ENCODE results near the gene KMT2A.
"Not testable (repeated sequence)": the region's sequence is repeated elsewhere in the genome, so short reads cannot be mapped to it uniquely, and the experiment has no call there.

KMT2A gene

GRCh38 chr11:118435290-118435892, 901 bp upstream of the KMT2A start:
- peak; percentile 90 for DNase-seq

DNA sequence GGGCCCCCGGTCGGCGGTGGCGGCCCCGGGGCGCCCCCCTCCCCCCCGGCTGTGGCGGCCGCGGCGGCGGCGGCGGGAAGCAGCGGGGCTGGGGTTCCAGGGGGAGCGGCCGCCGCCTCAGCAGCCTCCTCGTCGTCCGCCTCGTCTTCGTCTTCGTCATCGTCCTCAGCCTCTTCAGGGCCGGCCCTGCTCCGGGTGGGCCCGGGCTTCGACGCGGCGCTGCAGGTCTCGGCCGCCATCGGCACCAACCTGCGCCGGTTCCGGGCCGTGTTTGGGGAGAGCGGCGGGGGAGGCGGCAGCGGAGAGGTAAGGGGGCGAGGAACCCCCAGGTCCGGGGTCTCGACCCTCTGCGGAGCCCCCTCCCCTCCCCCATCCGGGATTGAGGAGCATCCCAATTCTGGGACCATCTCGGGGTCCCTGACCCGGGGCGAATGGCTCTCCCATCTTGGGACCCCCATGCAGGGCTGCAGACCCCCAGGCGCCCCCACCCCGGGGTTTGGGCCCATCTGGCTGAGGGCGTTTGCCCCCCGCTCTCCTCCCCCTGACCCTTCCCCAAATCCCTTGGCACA, 431 bp downstream of the KMT2A start:
- DNase-seq, result no peak

DNA sequence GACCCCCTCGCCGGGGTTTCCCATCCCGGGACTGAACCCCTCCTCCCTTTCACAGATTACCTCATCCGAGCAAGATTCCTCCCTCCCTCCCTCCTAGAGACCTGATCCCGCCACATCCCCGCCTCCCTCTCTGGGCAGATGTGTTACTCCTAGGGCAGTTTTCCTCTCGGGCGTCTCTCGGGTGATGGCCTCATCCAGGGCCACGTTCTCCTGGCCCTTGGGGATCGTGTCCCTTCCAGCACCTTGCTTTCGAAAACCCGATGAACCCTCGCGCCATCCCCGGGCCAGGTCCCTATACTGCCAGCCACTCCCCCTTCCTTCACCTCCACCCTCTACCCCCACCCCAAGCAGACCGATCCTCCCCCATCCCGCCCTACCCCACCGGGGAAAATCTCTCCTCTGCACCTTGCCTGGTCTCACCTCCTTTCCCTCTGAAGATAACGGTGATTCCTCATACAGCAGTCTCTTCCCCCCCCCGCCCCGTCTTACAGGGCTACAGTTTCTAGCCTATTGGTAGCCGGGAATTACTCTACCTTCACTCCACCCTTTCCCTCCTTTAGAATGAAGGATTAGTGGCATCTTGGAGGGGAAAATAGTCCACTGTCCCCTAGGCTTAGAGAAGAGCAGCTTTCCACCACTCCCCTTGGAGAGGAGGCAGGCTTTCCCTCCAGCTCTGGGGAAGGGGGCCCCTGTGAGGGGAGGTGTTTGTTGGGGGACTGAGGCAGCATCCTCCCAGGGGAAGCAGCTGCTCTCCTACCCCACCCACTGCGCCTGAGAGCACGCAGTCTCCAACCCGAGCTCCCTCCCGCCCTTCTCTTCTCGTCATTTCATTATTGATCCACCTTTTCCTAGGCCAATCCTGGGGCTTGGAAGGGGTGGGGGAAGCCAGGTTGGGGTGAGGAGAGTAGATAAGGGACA, 1.2 kb downstream of the KMT2A start:
- DNase-seq, result peak; percentile 41

- no peak for DNase-seq
Measured at GRCh38 chr11:118438314-118438931, 2.1 kb downstream of the KMT2A start.

DNA sequence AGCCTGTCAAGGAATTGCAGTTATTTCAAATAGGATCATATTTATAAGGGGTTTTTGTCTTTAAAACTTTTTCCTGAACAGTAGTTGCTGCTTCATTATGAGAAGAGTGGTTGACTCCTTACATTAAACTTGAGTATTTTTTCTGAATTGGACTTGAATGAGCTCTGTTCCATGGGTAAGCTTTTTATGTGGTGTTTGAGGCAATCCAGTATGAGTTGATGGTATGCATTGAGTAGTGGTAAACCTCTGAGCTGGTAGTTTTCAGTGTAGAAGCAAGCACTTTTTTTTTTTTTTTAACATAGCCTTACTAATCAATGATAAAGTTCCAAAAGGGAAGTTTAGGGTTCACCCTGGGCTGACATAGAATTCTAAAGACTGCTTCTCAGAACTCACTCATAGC, 3.4 kb downstream of the KMT2A start:
- no peak for DNase-seq

DNA sequence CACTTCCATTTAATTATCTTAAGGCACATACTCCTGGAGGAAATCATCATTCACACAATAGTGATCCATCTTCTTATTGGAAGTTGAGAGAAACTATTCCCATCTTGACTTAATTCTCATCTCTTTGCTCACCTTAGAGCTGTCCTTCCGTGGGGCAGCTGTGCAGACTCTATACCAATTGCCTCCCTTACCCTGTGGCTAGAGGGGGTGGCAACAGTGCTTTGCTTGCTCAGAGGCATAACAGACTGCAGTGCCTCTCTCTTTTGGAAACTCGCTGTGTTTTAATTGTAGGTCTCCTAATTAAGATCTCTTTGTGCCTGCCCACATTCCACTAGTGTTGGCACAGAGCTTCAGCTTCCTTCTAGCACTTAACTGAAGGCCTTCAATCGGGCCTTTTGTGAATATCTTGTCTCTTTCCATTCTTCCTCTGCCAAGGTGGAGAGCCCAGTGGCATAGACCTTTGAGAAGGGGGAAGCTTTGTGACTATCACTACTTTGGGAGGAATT, 5.5 kb downstream of the KMT2A start:
- DNase-seq, result no peak

DNA sequence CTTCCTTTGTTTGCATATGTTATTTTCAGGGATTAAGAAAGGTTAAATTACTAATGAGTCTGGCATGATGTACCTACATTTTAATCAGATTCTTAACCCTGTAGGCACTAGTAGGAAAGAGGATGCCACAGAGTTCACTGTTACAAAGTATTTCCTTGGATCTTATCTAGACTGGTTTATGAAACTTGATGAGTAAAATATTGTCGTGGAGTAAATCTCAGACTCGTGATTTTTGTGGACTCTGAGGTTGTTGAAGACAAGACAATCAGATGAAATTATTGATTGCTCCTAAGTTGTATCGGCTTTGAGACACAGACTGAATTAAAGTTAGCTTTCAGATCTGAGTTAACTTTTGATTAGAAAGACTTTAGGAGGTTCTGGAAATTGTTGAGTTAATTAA, 6.0 kb downstream of the KMT2A start:
- DNase-seq, result no peak

GRCh38 chr11:118442908-118443589, 6.8 kb downstream of the KMT2A start:
- no peak for DNase-seq

GRCh38 chr11:118443590-118444218, 7.4 kb downstream of the KMT2A start:
- no peak for DNase-seq

GRCh38 chr11:118447423-118447822, 11.1 kb downstream of the KMT2A start:
- no peak for DNase-seq

DNA sequence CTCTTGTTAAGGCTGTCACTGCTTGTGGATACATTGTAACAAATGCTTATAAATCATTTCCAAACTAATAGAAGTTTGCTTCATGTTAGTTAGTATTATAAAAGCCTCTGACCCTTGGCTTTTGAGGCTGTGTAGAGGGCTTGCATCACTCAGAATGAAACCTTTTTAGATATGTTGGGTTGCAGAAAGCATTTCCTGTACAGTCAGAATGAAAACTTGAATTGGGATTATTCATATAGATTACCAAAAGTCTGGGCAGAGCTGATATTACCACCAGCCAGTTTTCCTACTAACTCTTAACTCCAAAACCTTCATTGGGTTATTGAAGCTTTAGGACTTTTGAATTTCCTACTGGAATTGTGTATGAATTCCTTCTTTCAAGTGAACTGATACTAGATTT, 12.0 kb downstream of the KMT2A start:
- DNase-seq, result no peak

DNA sequence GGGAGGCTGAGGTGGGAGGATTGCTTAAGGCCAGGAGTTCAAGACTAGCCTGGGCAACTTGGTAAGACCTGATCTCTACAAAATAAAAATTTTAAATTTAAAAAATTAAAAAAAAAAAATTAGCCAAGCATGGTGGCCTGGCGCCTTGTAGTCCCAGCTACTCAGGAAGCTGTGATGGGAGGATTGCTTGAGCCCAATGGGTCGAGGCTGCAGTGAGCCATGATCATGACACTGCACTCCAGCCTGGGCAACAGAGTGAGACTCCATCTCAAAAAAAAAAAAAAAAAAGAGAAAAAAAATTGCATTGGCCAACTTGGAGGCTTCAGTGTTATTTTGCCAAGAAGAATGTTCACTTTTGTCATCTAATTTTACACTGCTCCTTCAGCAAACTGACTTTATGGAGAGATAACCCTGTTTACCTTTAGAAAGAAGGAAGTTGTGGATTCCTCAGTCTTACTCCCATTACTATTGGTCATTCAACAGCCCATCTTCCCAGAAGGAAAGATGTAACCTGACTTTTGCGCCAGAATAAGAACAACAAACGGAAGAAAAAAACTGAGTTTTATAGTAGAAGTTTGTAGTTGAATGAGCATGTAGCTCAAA, 13.1 kb downstream of the KMT2A start:
- DNase-seq, result no peak

DNA sequence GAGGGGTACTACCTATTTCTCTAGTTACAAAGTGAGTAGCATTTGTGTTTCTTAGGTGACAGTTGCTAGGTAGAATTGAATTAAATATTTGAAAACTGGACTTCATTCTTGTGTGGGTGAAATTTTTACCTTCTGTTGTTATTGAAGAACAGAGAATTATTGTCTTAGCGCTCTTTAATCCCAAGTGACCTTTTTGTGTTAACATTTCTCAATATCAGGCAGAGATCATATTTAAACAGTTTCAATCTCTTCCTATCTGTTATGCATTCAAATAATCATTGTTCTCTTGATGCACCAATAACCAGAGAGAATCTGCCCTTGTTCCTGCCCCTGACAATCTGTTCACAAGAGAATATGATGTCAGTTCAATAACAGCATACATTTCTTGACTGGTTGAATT, 14.2 kb downstream of the KMT2A start:
- no peak for DNase-seq

GRCh38 chr11:118462178-118462577, 25.9 kb downstream of the KMT2A start:
- no peak for DNase-seq

DNA sequence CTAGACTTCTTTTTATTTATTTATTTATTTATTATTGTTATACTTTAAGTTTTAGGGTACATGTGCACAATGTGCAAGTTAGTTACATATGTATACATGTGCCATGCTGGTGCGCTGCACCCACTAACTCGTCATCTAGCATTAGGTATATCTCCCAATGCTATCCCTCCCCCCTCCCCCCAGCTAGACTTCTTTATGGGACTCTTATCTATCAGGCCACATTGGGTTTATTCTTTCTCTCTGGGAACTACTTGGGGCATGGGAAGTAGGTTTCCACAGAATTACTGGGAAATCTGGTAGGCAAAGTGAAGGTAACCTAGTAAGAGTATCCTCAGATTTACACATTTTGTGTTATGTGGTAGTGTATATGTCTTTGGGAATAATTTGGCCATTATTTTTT, 32.7 kb downstream of the KMT2A start:
- DNase-seq, result not testable (repeated sequence)

DNA sequence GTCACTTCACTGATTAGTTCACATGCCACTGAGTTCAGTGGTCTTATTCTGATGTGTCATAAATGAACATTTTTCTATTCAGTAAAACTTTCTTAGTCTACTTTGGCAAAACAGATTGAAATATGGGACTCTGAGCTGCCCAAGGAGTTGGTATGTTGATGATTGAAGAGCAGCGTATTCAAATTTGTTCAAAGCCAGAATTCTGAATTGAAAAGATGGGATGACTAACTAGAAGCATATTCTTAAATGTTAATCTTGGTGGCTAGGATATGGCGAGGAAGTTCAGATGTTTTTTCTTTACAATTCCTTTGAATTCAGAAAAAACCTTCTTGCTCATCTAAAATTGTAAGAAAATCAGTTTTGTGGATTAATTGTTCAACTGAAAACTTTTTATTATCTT, 34.7 kb downstream of the KMT2A start:
- no peak for DNase-seq

DNA sequence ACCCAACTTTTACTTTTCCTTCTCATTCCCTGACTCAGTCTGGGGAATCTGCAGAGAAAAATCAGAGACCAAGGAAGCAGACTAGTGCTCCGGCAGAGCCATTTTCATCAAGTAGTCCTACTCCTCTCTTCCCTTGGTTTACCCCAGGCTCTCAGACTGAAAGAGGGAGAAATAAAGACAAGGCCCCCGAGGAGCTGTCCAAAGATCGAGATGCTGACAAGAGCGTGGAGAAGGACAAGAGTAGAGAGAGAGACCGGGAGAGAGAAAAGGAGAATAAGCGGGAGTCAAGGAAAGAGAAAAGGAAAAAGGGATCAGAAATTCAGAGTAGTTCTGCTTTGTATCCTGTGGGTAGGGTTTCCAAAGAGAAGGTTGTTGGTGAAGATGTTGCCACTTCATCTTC, 37.2 kb downstream of the KMT2A start:
- DNase-seq, result no peak

DNA sequence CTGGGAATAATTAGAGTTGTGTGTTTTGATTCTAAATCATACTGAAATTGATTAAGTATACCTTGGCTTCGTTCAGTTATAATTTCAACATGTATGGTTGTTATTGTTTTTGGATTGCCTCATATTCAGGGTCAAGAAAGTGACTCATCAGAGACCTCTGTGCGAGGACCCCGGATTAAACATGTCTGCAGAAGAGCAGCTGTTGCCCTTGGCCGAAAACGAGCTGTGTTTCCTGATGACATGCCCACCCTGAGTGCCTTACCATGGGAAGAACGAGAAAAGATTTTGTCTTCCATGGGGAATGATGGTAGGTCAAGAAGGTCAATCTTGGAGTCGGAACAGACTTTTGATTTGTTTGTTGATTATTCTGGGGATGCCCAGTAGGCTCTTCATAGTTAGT, 40.4 kb downstream of the KMT2A start:
- DNase-seq, result no peak

GRCh38 chr11:118481238-118481637, 44.9 kb downstream of the KMT2A start:
- DNase-seq, result not testable (repeated sequence)

GRCh38 chr11:118484405-118484804, 48.1 kb downstream of the KMT2A start:
- DNase-seq, result no peak

- DNase-seq, result no peak
Measured at GRCh38 chr11:118485273-118485672, 49.0 kb downstream of the KMT2A start.

Measured in NCI-H1092 (cell line).